HCT116 (cell line): Measurements from ENCODE around the gene GPC5. TPM values are rescaled to one million over a fixed set of nuclear protein-coding genes. Genes with fewer than 3 reads are reported as not detected.

ENCODE experiments used
- ATAC-seq: fragments of 200-7000 bp; cut with Tn5 transposase; 2 replicates; pipeline ENCODE4 v1.9.1; 2020; ENCODE audit warnings: mild to moderate bottlenecking, moderate library complexity
- BruUV-seq: library from RNA; stranded (reverse); fragments of 400-500 nt; replicated peaks from 2 replicates; lab custom pipeline; 2021; lab: Mats Ljungman, UMichigan
- CTCF ChIA-PET: fragments of 300-600 bp; sonication (Branson Sonifier 250); formaldehyde crosslinking; loops from one replicate; lab custom pipeline; 2021; ENCODE audit warnings: antibody characterized with exemption; lab: Charles Lee
- POLR2A ChIA-PET: fragments of 300-600, 350-600 bp; sonication (Branson Sonifier 250); formaldehyde crosslinking; loops from one replicate; lab custom pipeline; 2021; ENCODE audit warnings: antibody characterized with exemption; lab: Charles Lee
- RAD21 ChIA-PET, 2 experiments: fragments of 300-600 bp; sonication (Branson Sonifier 250); formaldehyde crosslinking; loops; one replicate each; lab custom pipeline; 2023; ENCODE audit warnings: low total read pairs in 2 of 2; ENCODE audit not compliant: uncharacterized antibody in 2 of 2, unreplicated experiment in 2 of 2, low non-redundant PET in 1 of 2; lab: Charles Lee
- DNase-seq: peaks from one replicate; pipeline ENCODE4 v3.0.0-alpha.2; 2010; ENCODE audit warnings: low read depth, low spot score
- H2AFZ ChIP-seq: fragments of 200-600 bp; shearing (Covaris generic), sonication (generic); 2 replicates; pipeline ENCODE4 v1.6.1; 2017; ENCODE audit warnings: low read depth, mixed run types, mixed read lengths, antibody characterized with exemption, low read length; ENCODE audit not compliant: poor library complexity, severe bottlenecking
- H3K27ac ChIP-seq: 2 replicates; pipeline ENCODE4 v1.5.1; 2012; ENCODE audit warnings: low read depth, low read length
- H3K27me3 ChIP-seq: fragments of 200-600 bp; sonication (generic); 2 replicates; pipeline ENCODE4 v1.6.1; 2016; ENCODE audit warnings: mixed run types, low read length, mixed read lengths; ENCODE audit not compliant: insufficient read depth
- H3K36me3 ChIP-seq, 2 experiments: fragments of 200-500 bp in 1 of 2; fragments of 200-600 bp in 1 of 2; sonication (Bioruptor generic) in 1 of 2; sonication (generic) in 1 of 2; 2 replicates each; pipeline versions ENCODE4 v1.5.1 to v1.6.1; 2014 to 2016; ENCODE audit warnings: low read length in 2 of 2, inconsistent platforms in 1 of 2, mixed read lengths in 1 of 2, mixed run types in 1 of 2; ENCODE audit not compliant: insufficient read depth in 2 of 2, control insufficient read depth in 1 of 2
- H3K4me1 ChIP-seq, 2 experiments: fragments of 200-600 bp in 1 of 2; sonication (generic) in 1 of 2; 2 replicates each; pipeline versions ENCODE4 v1.5.1 to v1.6.1; 2012 to 2017; ENCODE audit warnings: low read length in 2 of 2, inconsistent platforms in 1 of 2, mild to moderate bottlenecking in 1 of 2, mixed read lengths in 1 of 2, mixed run types in 1 of 2, moderate library complexity in 1 of 2; ENCODE audit not compliant: insufficient read depth in 2 of 2, control insufficient read depth in 1 of 2
- H3K4me2 ChIP-seq: fragments of 200-600 bp; sonication (generic); 2 replicates; pipeline ENCODE4 v1.6.1; 2017; ENCODE audit warnings: mixed run types, low read length, mixed read lengths
- H3K4me3 ChIP-seq, 2 experiments: fragments of 200-600 bp in 1 of 2; sonication (generic) in 1 of 2; replicated peaks in 1 of 2; 2 replicates each; pipeline ENCODE4 v1.5.1; 2011 to 2016; ENCODE audit warnings: low read length in 2 of 2, control low read depth in 1 of 2, low read depth in 1 of 2, mild to moderate bottlenecking in 1 of 2, mixed read lengths in 1 of 2, mixed run types in 1 of 2
- H3K79me2 ChIP-seq: fragments of 200-600 bp; sonication (generic); 2 replicates; pipeline ENCODE4 v1.6.1; 2017; ENCODE audit warnings: mild to moderate bottlenecking, mixed run types, low read length, moderate library complexity, mixed read lengths; ENCODE audit not compliant: insufficient read depth
- H3K9ac ChIP-seq: fragments of 200-600 bp; sonication (generic); 2 replicates; pipeline ENCODE4 v1.6.1; 2016; ENCODE audit warnings: low read length, mixed read lengths
- H3K9me2 ChIP-seq: fragments of 200-600 bp; sonication (generic), shearing (Covaris generic); 2 replicates; pipeline ENCODE4 v1.6.1; 2017; ENCODE audit warnings: mixed run types, mild to moderate bottlenecking, moderate library complexity; ENCODE audit not compliant: insufficient read depth
- H3K9me3 ChIP-seq, 2 experiments: fragments of 200-500 bp in 1 of 2; fragments of 200-600 bp in 1 of 2; sonication (Bioruptor generic) in 1 of 2; sonication (generic) in 1 of 2; 2 replicates each; pipeline ENCODE4 v1.6.1; 2014 to 2017; ENCODE audit warnings: low read length in 2 of 2, mixed read lengths in 2 of 2, inconsistent platforms in 1 of 2, low read depth in 1 of 2, mild to moderate bottlenecking in 1 of 2, mixed run types in 1 of 2, moderate library complexity in 1 of 2; ENCODE audit not compliant: control insufficient read depth in 1 of 2, insufficient read depth in 1 of 2
- H4K20me1 ChIP-seq: fragments of 200-600 bp; sonication (generic), shearing (Covaris generic); 2 replicates; pipeline ENCODE4 v1.6.1; 2017; ENCODE audit warnings: mixed run types, mild to moderate bottlenecking, moderate library complexity; ENCODE audit not compliant: insufficient read depth
- CEBPB ChIP-seq: IDR thresholded peaks from 2 replicates; pipeline ENCODE4 v1.6.1; 2012; ENCODE audit warnings: low read depth
- CTCF ChIP-seq, 3 experiments: fragments of 200-600 bp in 1 of 3; sonication (generic) in 1 of 3; IDR thresholded peaks in 2 of 3; conservative IDR thresholded peaks in 1 of 3; 2 replicates each; pipeline ENCODE4 v1.5.1; 2012 to 2017; ENCODE audit warnings: low read depth in 2 of 3, low read length in 2 of 3, antibody characterized with exemption in 1 of 3, borderline replicate concordance in 1 of 3, control low read depth in 1 of 3, mild to moderate bottlenecking in 1 of 3, mixed read lengths in 1 of 3, mixed run types in 1 of 3, moderate library complexity in 1 of 3; ENCODE audit not compliant: insufficient read depth in 1 of 3
- POLR2A ChIP-seq: IDR thresholded peaks from 2 replicates; pipeline ENCODE4 v1.7.0; 2011; ENCODE audit warnings: borderline replicate concordance; ENCODE audit not compliant: insufficient read depth, insufficient read length; ENCODE audit errors: extremely low read depth
- SP1 ChIP-seq: IDR thresholded peaks from 2 replicates; pipeline ENCODE4 v1.6.1; 2012; ENCODE audit warnings: low read depth
- ZBTB33 ChIP-seq: IDR thresholded peaks from 2 replicates; pipeline ENCODE4 v1.6.1; 2011; ENCODE audit warnings: mild to moderate bottlenecking, low read length, moderate library complexity; ENCODE audit not compliant: insufficient replicate concordance; ENCODE audit errors: extremely low read depth
- intact Hi-C: fragments of 100-400 bp; cut with micrococcal nuclease; formaldehyde crosslinking; loops from 2 replicates; pipeline ENCODE4 v1.10.0; 2022
- total RNA-seq: library from RNA; stranded (reverse); gene quantifications from one replicate; pipeline ENCODE4 v1.2.1, GENCODE V29; 2021; ENCODE audit not compliant: unreplicated experiment

GPC5 gene
- total RNA-seq, 1 experiment from 2014 or later: not detected

GRCh38 chr13:92463134-92463533 is 1064.7 kb downstream of the GPC5 start:
- H3K9me3 ChIP-seq: peaks cover 11 to 23% of the 10 kb centered on the region in 2 experiments; a peak in 2 of 4 replicates
- no peak for TF ChIP-seq ZBTB33
- no peak for TF ChIP-seq CEBPB
- no peak for TF ChIP-seq CTCF (IDR thresholded peaks at IDR 0.05 in 2 of 3, conservative IDR thresholded peaks at IDR 0.05 in 1 of 3; ENCODE audit: borderline replicate concordance in 1 of 3, insufficient read depth in 1 of 3, low read depth in 2 of 3, low read length in 2 of 3)
- no peak for TF ChIP-seq SP1
- TF ChIP-seq POLR2A: no peak
- H2AFZ ChIP-seq: no peak overlapping the region
- intact Hi-C loops: no loop called here
- DNase-seq: no peak
- no TSS peak for BruUV-seq
- ATAC-seq: no peak
- ChIA-PET RAD21 (no interaction called here), POLR2A (no interaction called here), CTCF (no interaction called here)
- no peaks in the 10 kb centered on the region for H3K27me3 ChIP-seq
- H3K4me2 ChIP-seq: no peak overlapping the region
- H3K79me2 ChIP-seq: no peaks in the 10 kb centered on the region
- no peaks in the 10 kb centered on the region for H4K20me1 ChIP-seq
- no peak overlapping the region for H3K4me3 ChIP-seq
- H3K9ac ChIP-seq: no peak overlapping the region
- no peaks in the 10 kb centered on the region for H3K36me3 ChIP-seq
- H3K4me1 ChIP-seq: no peaks in the 10 kb centered on the region
- no peaks in the 10 kb centered on the region for H3K9me2 ChIP-seq
- no peak overlapping the region for H3K27ac ChIP-seq
